Breast epithelium (tissue), 4 donors: ENCODE measurements around the gene SORCS3. TPM values are rescaled to one million over a fixed set of nuclear protein-coding genes. Genes with fewer than 3 reads are reported as not detected.

Source experiments
- DNase-seq, 2 donors: peaks; one replicate each; pipeline ENCODE4 v3.0.0-alpha.2; 2019; ENCODE audit warnings: low spot score in 2 of 2
- H3K27ac ChIP-seq, 2 donors: fragments of 200-600 bp; sonication (generic) in 1 of 2; one replicate each; pipeline ENCODE4 v1.5.1; 2016 to 2019; ENCODE audit warnings: mild to moderate bottlenecking in 1 of 2
- H3K27me3 ChIP-seq, 2 donors: fragments of 200-600 bp; sonication (generic) in 1 of 2; one replicate each; pipeline versions ENCODE4 v1.5.1 to v1.6.0; 2017 to 2019; ENCODE audit warnings: control low read depth in 1 of 2, mild to moderate bottlenecking in 1 of 2
- H3K36me3 ChIP-seq: fragments of 200-600 bp; one replicate; pipeline ENCODE4 v1.5.1; 2019
- H3K4me1 ChIP-seq, 2 donors: fragments of 200-600 bp; sonication (generic); one replicate each; pipeline ENCODE4 v1.5.1; 2016 to 2019; ENCODE audit warnings: control low read depth in 1 of 2
- H3K4me3 ChIP-seq, 3 donors: fragments of 200-600 bp; sonication (generic); 1 replicate in 2 of 3; 2 replicates in 1 of 3; pipeline ENCODE4 v1.5.1; 2016 to 2019; ENCODE audit warnings: mild to moderate bottlenecking in 3 of 3, moderate library complexity in 2 of 3
- H3K9me3 ChIP-seq, 2 donors: fragments of 200-600 bp; sonication (generic) in 1 of 2; one replicate each; pipeline ENCODE4 v1.5.1; 2016 to 2019; ENCODE audit warnings: control low read depth in 1 of 2
- POLR2A ChIP-seq: fragments of 450-650 bp; IDR thresholded peaks from one replicate; pipeline ENCODE4 v1.6.1; 2016; ENCODE audit warnings: antibody characterized with exemption, mild to moderate bottlenecking, moderate library complexity
- POLR2AphosphoS5 ChIP-seq, 3 donors: sonication (generic); formaldehyde crosslinking; IDR thresholded peaks; one replicate each; pipeline ENCODE4 v1.6.1; 2017; ENCODE audit warnings: antibody characterized with exemption in 3 of 3
- intact Hi-C: fragments of 100-400 bp; cut with DNase I; formaldehyde crosslinking; loops from one replicate; pipeline ENCODE4 v1.15.1; 2023; ENCODE audit warnings: low total_unique reads
- total RNA-seq, 3 donors: library from RNA; depleted of rRNA; stranded (reverse); fragments of >200 nt; gene quantifications; one replicate each; pipeline ENCODE4 v1.1.0, GENCODE V29; 2016
- TF ChIP-seq, protein P1 (sequence below), 3 donors: fragments of 450-650 bp; IDR thresholded peaks; one replicate each; pipeline ENCODE4 v1.5.1; 2016 to 2017; ENCODE audit warnings: antibody characterized with exemption in 3 of 3, mild to moderate bottlenecking in 3 of 3, moderate library complexity in 3 of 3

Gene SORCS3
- total RNA-seq, 3 donors from 2014 or later: under 0.01 to 0.16 TPM; not detected in 1

DNA sequence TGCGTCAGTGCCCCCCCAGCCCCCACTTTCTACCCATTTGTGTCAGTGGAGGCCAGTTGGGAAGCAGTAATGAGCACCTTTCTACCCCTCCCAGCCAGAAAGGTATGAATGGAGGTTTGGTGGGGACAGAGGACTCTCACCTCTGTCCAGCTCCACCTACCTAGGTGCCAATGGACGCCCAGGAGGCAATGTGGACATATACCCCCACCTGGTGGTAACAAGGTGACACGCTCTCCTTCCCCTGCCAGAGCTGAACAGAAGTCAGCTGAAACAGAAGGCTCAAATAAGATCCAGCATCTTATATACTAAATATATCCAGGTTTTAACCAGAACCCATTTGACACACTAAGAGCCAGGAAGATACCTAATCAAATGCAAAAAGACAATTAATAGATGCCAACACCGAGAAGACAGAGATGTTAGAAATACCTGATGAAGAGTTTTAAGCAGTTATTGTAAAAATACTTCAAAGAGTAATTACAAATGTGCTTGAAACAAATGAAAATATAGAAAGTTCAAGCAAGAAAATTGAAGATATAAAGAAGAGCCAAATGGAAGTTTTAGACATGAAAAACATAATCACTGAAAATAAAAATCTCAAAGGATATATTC lies 18.4 kb upstream of the SORCS3 start:
- DNase-seq: no peak
- H3K4me3 ChIP-seq: no peak overlapping the region
- no peaks in the 10 kb centered on the region for H3K9me3 ChIP-seq
- intact Hi-C loops: no loop called here
- H3K4me1 ChIP-seq: no peaks in the 10 kb centered on the region
- H3K36me3 ChIP-seq: no peaks in the 10 kb centered on the region
- H3K27me3 ChIP-seq: peaks cover 0 to 5% of the 10 kb centered on the region in 2 donors
- no peak overlapping the region for H3K27ac ChIP-seq
- TF ChIP-seq, protein P1, sequence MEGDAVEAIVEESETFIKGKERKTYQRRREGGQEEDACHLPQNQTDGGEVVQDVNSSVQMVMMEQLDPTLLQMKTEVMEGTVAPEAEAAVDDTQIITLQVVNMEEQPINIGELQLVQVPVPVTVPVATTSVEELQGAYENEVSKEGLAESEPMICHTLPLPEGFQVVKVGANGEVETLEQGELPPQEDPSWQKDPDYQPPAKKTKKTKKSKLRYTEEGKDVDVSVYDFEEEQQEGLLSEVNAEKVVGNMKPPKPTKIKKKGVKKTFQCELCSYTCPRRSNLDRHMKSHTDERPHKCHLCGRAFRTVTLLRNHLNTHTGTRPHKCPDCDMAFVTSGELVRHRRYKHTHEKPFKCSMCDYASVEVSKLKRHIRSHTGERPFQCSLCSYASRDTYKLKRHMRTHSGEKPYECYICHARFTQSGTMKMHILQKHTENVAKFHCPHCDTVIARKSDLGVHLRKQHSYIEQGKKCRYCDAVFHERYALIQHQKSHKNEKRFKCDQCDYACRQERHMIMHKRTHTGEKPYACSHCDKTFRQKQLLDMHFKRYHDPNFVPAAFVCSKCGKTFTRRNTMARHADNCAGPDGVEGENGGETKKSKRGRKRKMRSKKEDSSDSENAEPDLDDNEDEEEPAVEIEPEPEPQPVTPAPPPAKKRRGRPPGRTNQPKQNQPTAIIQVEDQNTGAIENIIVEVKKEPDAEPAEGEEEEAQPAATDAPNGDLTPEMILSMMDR (IDR thresholded peaks at IDR 0.05): peak in 2 of 3 donors; percentile 27 to 36
- TF ChIP-seq POLR2AphosphoS5 (IDR thresholded peaks at IDR 0.05) (no peak), POLR2A (no peak)

DNA sequence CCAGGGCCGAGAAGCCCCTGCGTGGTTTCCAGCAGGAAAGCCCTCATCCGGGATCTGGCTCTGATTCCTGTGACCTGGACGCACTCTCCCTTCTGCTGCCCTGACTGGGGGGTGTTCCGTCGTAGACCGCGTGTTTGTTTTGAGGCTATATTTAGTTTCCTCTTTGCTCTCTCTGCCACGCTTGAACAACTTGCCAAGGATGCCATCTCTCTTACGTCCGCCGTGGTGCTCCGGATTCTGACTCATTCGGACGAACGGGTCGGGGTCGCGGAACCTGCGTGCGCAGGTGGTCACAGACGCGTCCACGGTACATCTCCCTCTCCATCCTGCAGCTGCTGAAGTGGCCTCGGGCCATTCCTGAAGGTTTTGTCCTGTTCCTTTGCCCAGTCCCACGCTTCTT lies 10.4 kb upstream of the SORCS3 start:
- Histone ChIP-seq H3K4me1 (no peaks in the 10 kb centered on the region), H3K4me3 (no peak overlapping the region), H3K36me3 (no peaks in the 10 kb centered on the region), H3K27ac (no peak overlapping the region), H3K27me3 (peaks cover 0 to 15% of the 10 kb centered on the region in 2 donors), H3K9me3 (no peaks in the 10 kb centered on the region)
- TF ChIP-seq, protein P1 (IDR thresholded peaks at IDR 0.05): no peak
- TF ChIP-seq POLR2A: no peak
- no peak for TF ChIP-seq POLR2AphosphoS5 (IDR thresholded peaks at IDR 0.05)
- DNase-seq: no peak
- intact Hi-C loops: no loop called here

DNA sequence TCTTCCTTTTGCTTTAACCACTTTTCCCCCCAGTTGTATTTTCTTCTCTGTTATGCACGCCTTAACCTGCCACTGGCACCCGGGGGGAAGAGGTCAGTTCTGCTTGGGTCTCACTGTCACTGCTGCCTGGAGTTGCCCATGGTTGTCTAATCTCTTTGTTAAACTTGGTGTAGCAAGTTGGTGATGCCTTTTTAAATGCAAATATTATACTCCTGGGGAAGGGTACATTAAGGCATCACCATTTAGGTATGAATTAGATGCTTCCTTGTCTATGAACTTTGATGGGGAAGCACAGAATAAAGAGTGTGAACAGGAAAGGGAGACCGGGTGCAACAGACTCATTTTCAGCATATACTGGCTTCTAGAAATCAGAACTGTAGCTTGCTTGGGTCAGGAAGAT lies 9.1 kb upstream of the SORCS3 start:
- Histone ChIP-seq H3K36me3 (no peaks in the 10 kb centered on the region), H3K4me1 (no peaks in the 10 kb centered on the region), H3K9me3 (no peaks in the 10 kb centered on the region), H3K4me3 (no peak overlapping the region), H3K27ac (no peak overlapping the region), H3K27me3 (peaks cover 0 to 15% of the 10 kb centered on the region in 2 donors)
- intact Hi-C loops: no loop called here
- DNase-seq: no peak
- TF ChIP-seq, protein P1 (IDR thresholded peaks at IDR 0.05): no peak
- TF ChIP-seq POLR2A (no peak), POLR2AphosphoS5 (IDR thresholded peaks at IDR 0.05) (no peak)

DNA sequence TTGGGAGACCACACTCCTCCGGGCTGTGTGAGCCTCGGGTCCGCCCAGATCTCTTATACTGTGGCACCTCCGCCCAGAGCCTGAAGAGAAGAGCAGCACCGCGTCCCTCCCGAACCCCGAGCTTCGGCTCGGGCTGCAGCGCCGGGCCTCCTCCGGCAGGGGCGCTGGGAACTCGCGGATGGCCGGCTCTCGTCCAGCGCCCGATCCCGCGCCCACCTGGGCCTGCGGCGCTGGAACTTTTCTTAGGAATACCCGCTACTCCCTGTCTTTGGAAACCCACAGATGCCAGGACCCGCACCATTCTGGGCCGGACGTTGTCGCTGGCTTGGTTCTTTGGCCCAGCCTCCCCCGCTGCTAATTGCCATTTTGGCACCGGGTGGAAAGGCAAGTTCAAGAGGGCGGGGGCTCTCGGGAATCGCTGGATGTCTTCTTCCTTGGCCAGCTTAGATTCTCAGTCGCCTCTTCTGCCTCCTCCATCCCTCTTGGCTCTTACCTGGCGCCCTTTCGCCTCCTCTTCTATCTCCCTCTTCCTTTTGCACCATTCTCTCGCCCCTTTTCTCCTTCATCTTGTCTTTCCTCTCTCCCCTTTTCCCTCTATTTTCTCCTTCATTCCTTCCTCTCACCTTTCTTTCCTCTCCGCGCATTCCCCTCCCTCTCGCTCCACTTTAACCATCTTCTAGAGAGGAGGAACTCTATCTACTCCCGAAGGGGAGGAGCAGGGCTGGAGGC lies 2.1 kb upstream of the SORCS3 start:
- no peak for DNase-seq
- no peaks in the 10 kb centered on the region for H3K36me3 ChIP-seq
- TF ChIP-seq, protein P1 (IDR thresholded peaks at IDR 0.05): no peak
- intact Hi-C loops: no loop called here
- peak overlapping the region in 2 of 3 donors; percentile 7 to 19 for H3K4me3 ChIP-seq
- no peaks in the 10 kb centered on the region for H3K9me3 ChIP-seq
- H3K4me1 ChIP-seq: peaks cover 3 to 7% of the 10 kb centered on the region in 2 donors
- no peak overlapping the region for H3K27ac ChIP-seq
- peaks cover 0 to 67% of the 10 kb centered on the region in 2 donors for H3K27me3 ChIP-seq

DNA sequence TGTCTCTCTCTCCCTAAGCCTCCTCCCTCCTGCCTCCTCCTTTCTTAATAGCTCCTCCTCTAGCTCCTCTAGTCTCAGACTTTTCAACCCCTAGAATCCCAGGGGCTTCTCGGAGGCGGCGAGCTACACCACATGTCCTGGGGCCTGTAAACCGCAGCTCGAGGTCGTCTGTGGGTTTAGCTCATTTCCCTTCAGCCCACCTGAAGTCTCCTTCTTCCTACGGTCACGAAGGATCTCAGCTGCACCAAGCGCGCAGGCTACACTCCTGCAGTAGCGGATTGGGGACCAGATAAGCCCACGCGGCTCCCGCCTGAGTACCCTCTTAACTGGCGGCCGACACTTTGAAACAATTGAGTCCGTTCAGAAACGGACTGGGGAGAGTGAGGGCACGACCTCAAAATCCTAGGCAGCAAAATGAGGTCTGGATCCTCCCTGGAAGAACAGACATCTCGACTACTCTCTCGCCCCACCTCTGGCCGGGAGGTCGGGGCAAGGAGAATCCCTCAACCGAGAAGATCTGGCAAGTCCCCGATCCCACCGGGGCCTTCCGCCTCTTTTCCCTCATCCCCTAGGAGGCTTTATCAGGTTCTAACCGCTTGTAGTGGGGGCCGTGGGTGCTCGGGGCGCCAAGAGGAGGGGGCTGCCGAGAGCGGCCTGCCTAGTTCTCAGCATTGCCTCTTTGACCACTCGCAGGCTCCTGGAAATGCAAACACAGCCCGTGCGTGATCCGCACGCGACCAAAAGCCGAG lies 1.3 kb upstream of the SORCS3 start:
- Histone ChIP-seq H3K36me3 (no peaks in the 10 kb centered on the region), H3K9me3 (no peaks in the 10 kb centered on the region), H3K4me1 (peaks cover 3 to 7% of the 10 kb centered on the region in 2 donors), H3K4me3 (peak overlapping the region in 2 of 3 donors; percentile 33 to 53), H3K27me3 (peaks cover 0 to 75% of the 10 kb centered on the region in 2 donors), H3K27ac (no peak overlapping the region)
- DNase-seq: no peak
- intact Hi-C loops: no loop called here
- TF ChIP-seq POLR2AphosphoS5 (IDR thresholded peaks at IDR 0.05): no peak
- TF ChIP-seq, protein P1 (IDR thresholded peaks at IDR 0.05): no peak
- TF ChIP-seq POLR2A: no peak
